Lower lobe of right lung (tissue), 2 donors: ENCODE results near the gene ZNF500. TPM values are rescaled to one million over a fixed set of nuclear protein-coding genes. Genes with fewer than 3 reads are reported as not detected.
A peak's percentile ranks its signal among the peaks of the same experiment; 100 is the strongest.

Source experiments
- ATAC-seq, 2 donors: fragments of 200-7000 bp; cut with Tn5 transposase; one replicate each; pipeline ENCODE4 v1.9.1; 2020 to 2022; ENCODE audit warnings: mild to moderate bottlenecking in 2 of 2, moderate library complexity in 2 of 2
- DNase-seq: peaks from one replicate; pipeline ENCODE4 v3.0.0-alpha.2; 2020
- H3K27ac ChIP-seq: fragments of 200-600 bp; one replicate; pipeline ENCODE4 v1.8.0; 2022
- H3K27me3 ChIP-seq: fragments of 200-600 bp; one replicate; pipeline ENCODE4 v1.8.0; 2022; ENCODE audit warnings: low read depth
- H3K36me3 ChIP-seq: fragments of 200-600 bp; one replicate; pipeline ENCODE4 v1.8.0; 2022; ENCODE audit warnings: mild to moderate bottlenecking
- H3K4me1 ChIP-seq: fragments of 200-600 bp; one replicate; pipeline ENCODE4 v1.8.0; 2022
- H3K4me3 ChIP-seq: fragments of 200-600 bp; one replicate; pipeline ENCODE4 v1.8.0; 2022; ENCODE audit warnings: mild to moderate bottlenecking
- H3K9me3 ChIP-seq: fragments of 200-600 bp; one replicate; pipeline ENCODE4 v1.8.0; 2022
- CTCF ChIP-seq: fragments of 200-600 bp; IDR thresholded peaks from one replicate; pipeline ENCODE4 v1.8.0; 2022; ENCODE audit warnings: antibody characterized with exemption, mild to moderate bottlenecking
- intact Hi-C: fragments of 100-400 bp; cut with DNase I; formaldehyde crosslinking; loops from one replicate; pipeline ENCODE4 v1.11.0; 2022
- total RNA-seq: library from RNA; stranded (reverse); fragmentation: NEBNext Ultra II Directional; extraction: Animal tissue kit (Norgen Biotek cat#: 25700); gene quantifications from one replicate; pipeline ENCODE4 v1.2.1, GENCODE V29; 2021
- donor health status: DM: no; HTN: yes; CAD: no; lungs with severe emphysema.

Gene ZNF500
- total RNA-seq, 1 donor from 2014 or later: 13.4 TPM

- ATAC-seq: peak in 1 of 2 donors; percentile 23
- H3K4me1 ChIP-seq: no peaks in the 10 kb centered on the region
- no peak overlapping the region for H3K27ac ChIP-seq
- peaks cover 99% of the 10 kb centered on the region for H3K36me3 ChIP-seq
- H3K4me3 ChIP-seq: no peak overlapping the region
- TF ChIP-seq CTCF: no peak
- intact Hi-C loops: no loop called here
- DNase-seq: no peak
- no peaks in the 10 kb centered on the region for H3K27me3 ChIP-seq
- H3K9me3 ChIP-seq: no peaks in the 10 kb centered on the region
Measured at GRCh38 chr16:4811242-4811641, 44.3 kb upstream of the ZNF500 start.

GRCh38 chr16:4806280-4806679 is 39.3 kb upstream of the ZNF500 start:
- no peak overlapping the region for H3K4me3 ChIP-seq
- H3K36me3 ChIP-seq: peaks cover 69% of the 10 kb centered on the region
- peaks cover 17% of the 10 kb centered on the region for H3K4me1 ChIP-seq
- no peaks in the 10 kb centered on the region for H3K9me3 ChIP-seq
- no peaks in the 10 kb centered on the region for H3K27me3 ChIP-seq
- intact Hi-C loops: no loop called here
- DNase-seq (no peak), ATAC-seq (no peak)
- TF ChIP-seq CTCF: no peak
- no peak overlapping the region for H3K27ac ChIP-seq

DNA sequence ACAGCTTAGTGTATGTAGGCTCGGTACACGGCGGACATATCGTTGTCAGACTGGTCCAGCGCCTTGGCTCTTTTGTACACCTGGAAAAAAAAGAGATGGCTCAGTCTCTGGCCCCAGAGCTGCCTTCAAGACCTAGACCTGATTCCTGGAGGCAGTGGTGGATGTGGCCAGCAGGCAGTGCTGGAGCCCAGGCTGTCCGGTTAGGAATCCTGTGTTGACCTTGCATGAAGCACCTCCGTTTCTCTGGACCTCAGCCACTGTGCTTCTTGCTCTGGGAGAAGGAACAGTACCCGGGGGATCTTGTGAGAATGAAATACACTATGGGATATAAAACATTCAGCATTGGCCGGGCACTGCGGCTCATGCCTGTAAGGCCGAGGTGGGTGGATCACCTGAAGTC is 38.3 kb upstream of the ZNF500 start:
- Histone ChIP-seq H3K27ac (no peak overlapping the region), H3K27me3 (no peaks in the 10 kb centered on the region), H3K9me3 (no peaks in the 10 kb centered on the region), H3K4me3 (no peak overlapping the region), H3K4me1 (peaks cover 27% of the 10 kb centered on the region), H3K36me3 (peaks cover 58% of the 10 kb centered on the region)
- ATAC-seq: no peak
- intact Hi-C loops: no loop called here
- DNase-seq: no peak
- no peak for TF ChIP-seq CTCF

DNA sequence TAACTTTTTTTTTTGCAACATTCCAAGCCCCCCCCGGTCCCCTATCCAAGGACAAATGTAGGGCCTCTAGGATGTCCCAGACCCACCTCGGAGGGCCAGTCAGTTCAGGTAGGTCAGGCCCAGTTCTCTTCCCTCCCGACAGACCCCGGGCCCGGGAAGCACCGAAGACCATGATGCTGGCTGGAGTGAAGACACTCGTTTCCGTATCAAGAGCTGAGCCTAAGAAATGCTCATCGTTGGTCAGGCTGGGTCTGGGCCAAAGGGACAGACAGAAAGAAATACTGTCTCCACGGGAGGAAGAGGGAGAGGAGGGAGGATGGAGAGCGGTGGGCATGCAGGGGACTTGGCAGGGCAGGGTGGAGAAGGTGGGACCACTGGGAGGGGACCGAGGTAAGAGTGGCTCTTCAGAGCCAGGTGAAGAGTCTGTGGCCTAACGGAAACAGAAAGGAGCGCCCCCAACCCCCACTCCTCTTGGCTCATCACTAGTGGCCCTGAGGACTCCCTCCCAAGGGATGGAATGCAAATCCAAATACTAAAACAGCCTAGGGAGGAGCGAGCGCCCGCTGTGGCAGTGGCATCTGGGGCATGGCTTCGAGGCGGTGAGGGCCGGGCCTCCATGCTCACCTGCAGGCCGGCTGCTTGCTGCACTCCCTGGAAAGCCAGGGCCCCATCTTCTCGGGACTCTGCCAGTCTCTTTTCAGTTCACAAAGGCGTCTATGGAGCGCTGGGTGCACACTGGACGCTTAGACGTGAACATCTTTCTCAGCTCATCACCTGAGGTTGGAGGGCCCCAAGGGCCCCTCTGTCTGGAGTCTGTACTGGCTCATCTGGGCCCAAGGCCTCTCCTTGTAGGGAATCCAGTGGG is 37.2 kb upstream of the ZNF500 start:
- Histone ChIP-seq H3K36me3 (peaks cover 47% of the 10 kb centered on the region), H3K9me3 (no peaks in the 10 kb centered on the region), H3K4me1 (peaks cover 31% of the 10 kb centered on the region), H3K27me3 (no peaks in the 10 kb centered on the region), H3K27ac (no peak overlapping the region), H3K4me3 (no peak overlapping the region)
- no peak for ATAC-seq
- intact Hi-C loops: no loop called here
- DNase-seq: no peak
- no peak for TF ChIP-seq CTCF

DNA sequence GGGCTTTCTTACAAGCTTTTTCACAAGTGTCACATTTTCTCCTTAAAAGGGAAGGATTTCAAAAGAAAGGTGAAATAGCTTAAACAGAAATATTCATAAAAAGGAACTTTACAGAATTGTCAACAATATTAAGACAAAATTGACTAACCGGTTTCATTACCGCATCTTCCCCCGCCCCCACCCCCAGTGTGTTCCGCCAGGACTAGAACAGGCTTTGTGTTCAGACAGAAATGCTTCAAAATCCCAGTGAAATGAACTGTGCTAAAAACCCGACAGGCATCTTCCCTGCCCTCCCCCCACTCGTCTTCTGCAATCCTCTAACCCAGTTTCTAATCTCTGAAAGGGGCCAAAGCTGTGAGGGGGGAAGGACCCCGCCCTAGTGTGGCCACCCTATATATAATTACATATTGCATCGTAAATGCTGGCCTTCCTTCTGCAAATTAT is 36.5 kb upstream of the ZNF500 start:
- DNase-seq (no peak), ATAC-seq (no peak)
- Histone ChIP-seq H3K36me3 (peaks cover 43% of the 10 kb centered on the region), H3K4me3 (peak overlapping the region; percentile 89), H3K27me3 (no peaks in the 10 kb centered on the region), H3K27ac (peak overlapping the region; percentile 85), H3K4me1 (peaks cover 31% of the 10 kb centered on the region), H3K9me3 (no peaks in the 10 kb centered on the region)
- intact Hi-C loops: no loop called here
- TF ChIP-seq CTCF: no peak
